ENCODE data around the gene FANCI. TPM values are rescaled to one million over a fixed set of nuclear protein-coding genes. Genes with fewer than 3 reads are reported as not detected.

FANCI gene
- polyA plus RNA-seq, 3 donors from 2014 or later = 4.1 to 14.3 (median 5.8) TPM

DNA sequence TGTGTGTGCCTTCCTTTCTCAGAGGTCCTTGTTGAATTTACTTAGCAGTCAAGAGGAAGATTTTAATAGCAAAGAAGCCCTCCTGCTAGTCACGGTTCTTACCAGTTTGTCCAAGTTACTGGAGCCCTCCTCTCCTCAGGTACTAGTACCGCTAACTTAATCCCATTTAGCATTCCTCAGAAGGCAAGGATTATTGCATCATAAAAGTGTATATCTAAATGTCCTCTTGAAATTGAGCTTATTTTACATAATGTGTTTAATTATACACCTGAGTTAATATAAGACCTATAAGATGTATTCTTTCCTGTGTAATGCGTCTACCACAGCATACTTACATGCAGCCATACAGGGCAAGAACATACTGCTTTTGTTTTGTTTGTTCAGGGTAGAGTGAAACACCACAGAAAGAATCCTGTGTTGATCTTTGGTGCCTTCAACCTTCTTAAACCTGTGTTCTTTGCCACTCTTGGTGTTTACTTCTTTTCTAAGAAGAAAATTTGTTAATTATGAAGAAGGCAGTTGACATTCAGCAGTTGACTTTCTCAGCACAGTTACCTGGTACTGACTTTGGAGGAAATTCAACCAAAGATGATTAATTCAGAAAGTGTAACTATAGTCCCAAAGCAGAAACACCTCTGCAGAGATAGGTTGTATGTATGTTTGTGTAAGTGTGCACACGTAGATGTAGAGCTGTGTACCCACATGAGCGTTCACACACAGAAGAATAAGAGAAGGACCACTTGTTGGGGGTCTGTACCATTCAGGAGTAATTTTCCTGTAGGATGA lies 57.7 kb downstream of the FANCI start:
- Mint-ChIP-seq H3K27ac (no peak overlapping the region), H3K36me3 (peaks cover 11 to 35% (median 14%) of the 10 kb centered on the region in 3 donors), H3K4me1 (peaks cover 10 to 30% of the 10 kb centered on the region in 2 donors), H3K9me3 (no peaks in the 10 kb centered on the region), H3K27me3 (ENCODE audit: low read depth in 3 of 3) (no peaks in the 10 kb centered on the region), H3K4me3 (no peak overlapping the region)
- DNase-seq = no peak

DNA sequence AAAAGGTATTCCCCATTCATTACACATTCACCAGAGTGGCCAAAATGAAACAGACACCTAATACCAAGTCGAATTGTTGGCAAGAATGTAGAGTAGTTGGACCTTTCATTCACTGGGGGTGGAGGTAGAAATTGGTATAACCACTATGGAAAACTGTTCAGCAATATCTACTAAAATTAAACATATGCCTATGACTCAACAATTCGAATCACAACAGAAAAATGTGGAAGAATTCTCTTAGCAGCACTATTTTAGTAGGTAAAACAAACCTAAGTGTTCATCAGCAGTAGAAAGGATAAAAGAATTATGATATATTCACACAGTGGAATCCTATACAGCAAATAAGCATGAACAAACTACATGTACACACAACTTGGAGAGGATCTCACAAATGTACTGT lies 60.2 kb downstream of the FANCI start:
- Mint-ChIP-seq H3K27ac (no peak overlapping the region), H3K27me3 (ENCODE audit: low read depth in 3 of 3) (no peaks in the 10 kb centered on the region), H3K4me1 (peaks cover 4 to 16% of the 10 kb centered on the region in 2 donors), H3K36me3 (peaks cover 11 to 32% (median 14%) of the 10 kb centered on the region in 3 donors), H3K4me3 (no peak overlapping the region), H3K9me3 (no peaks in the 10 kb centered on the region)
- no peak for DNase-seq

GRCh38 chr15:89305395-89305794 lies 61.6 kb downstream of the FANCI start:
- H3K27ac Mint-ChIP-seq = no peak overlapping the region

GRCh38 chr15:89307046-89307587 lies 63.3 kb downstream of the FANCI start:
- no peaks in the 10 kb centered on the region for H3K4me1 Mint-ChIP-seq
- no peak overlapping the region for H3K27ac Mint-ChIP-seq
- H3K4me3 Mint-ChIP-seq = no peak overlapping the region
- DNase-seq = no peak
- peaks cover 0 to 1% (median 0%) of the 10 kb centered on the region in 3 donors for H3K27me3 Mint-ChIP-seq (ENCODE audit: low read depth in 3 of 3)
- no peaks in the 10 kb centered on the region for H3K9me3 Mint-ChIP-seq
- peaks cover 11 to 18% (median 14%) of the 10 kb centered on the region in 3 donors for H3K36me3 Mint-ChIP-seq

More at GRCh38 chr15:89305395-89305794, 61.6 kb downstream of the FANCI start:
- no peak for DNase-seq
- Mint-ChIP-seq H3K9me3 (no peaks in the 10 kb centered on the region), H3K4me1 (peaks cover 0 to 2% of the 10 kb centered on the region in 2 donors), H3K4me3 (no peak overlapping the region), H3K27me3 (ENCODE audit: low read depth in 3 of 3) (no peaks in the 10 kb centered on the region), H3K36me3 (peaks cover 11 to 32% (median 14%) of the 10 kb centered on the region in 3 donors)

DNA sequence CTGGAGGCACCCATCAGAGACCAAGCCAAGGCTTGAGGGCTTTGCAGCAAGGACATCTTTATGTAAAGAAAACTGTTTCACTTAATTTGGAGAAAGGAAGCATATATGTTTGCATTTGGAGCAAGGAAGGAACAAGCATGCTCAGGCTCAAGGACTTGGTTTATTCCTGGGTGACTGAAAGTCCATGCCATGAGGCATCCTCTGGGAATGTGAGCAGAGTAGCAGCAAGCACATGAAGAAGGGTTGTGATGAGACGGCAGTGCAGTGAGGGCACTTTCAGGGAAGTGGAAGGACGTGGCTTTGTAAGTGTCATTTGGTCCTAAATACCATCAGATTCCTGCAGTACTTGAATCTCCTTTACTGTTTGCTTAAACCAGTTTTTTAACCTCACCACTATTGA lies 64.0 kb downstream of the FANCI start:
- Mint-ChIP-seq H3K27me3 (ENCODE audit: low read depth in 3 of 3) (peaks cover 0 to 2% (median 0%) of the 10 kb centered on the region in 3 donors), H3K9me3 (no peaks in the 10 kb centered on the region), H3K27ac (peak overlapping the region in 1 of 6 donors; percentile 55), H3K4me1 (no peaks in the 10 kb centered on the region), H3K4me3 (no peak overlapping the region), H3K36me3 (peaks cover 10 to 18% (median 14%) of the 10 kb centered on the region in 3 donors)
- DNase-seq = no peak

DNA sequence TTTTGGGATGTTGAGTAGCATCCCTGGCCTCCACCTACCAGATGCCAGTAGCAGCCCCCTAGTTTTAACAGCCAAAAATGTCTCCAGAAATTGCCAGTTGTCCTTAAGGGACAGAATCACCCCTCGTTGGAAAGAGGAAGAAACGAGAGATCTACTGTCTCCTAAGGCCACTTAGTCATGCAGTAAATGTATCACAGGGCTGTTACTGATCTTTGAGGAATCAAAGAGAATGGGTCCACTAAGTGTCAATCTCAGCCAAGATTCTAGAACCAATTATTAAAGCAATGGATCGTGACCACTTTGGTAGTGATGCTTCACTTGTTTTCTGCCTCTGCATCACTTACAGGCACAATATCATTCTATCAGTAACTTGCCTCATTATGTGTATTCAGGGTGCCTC lies 64.5 kb downstream of the FANCI start:
- Mint-ChIP-seq H3K36me3 (peaks cover 6 to 13% (median 10%) of the 10 kb centered on the region in 3 donors), H3K4me1 (no peaks in the 10 kb centered on the region), H3K27ac (peak overlapping the region in 1 of 6 donors; percentile 17), H3K27me3 (ENCODE audit: low read depth in 3 of 3) (peaks cover 0 to 2% (median 0%) of the 10 kb centered on the region in 3 donors), H3K9me3 (no peaks in the 10 kb centered on the region), H3K4me3 (no peak overlapping the region)
- DNase-seq = no peak

- H3K9me3 Mint-ChIP-seq = no peaks in the 10 kb centered on the region
- H3K4me1 Mint-ChIP-seq = peaks cover 0 to 8% of the 10 kb centered on the region in 2 donors
- peaks cover 0 to 2% (median 0%) of the 10 kb centered on the region in 3 donors for H3K27me3 Mint-ChIP-seq (ENCODE audit: low read depth in 3 of 3)
- no peak overlapping the region for H3K4me3 Mint-ChIP-seq
- H3K27ac Mint-ChIP-seq = peak overlapping the region in 3 of 6 donors; percentile 10 to 73 (median 37)
- peaks cover 0 to 6% (median 4%) of the 10 kb centered on the region in 3 donors for H3K36me3 Mint-ChIP-seq
- DNase-seq = no peak
Measured at GRCh38 chr15:89309993-89310392, 66.2 kb downstream of the FANCI start.

GRCh38 chr15:89315375-89315929 lies 71.7 kb downstream of the FANCI start:
- H3K36me3 Mint-ChIP-seq = peaks cover 10 to 38% (median 22%) of the 10 kb centered on the region in 3 donors
- no peak for DNase-seq
- peaks cover 0 to 27% of the 10 kb centered on the region in 2 donors for H3K4me1 Mint-ChIP-seq

DNA sequence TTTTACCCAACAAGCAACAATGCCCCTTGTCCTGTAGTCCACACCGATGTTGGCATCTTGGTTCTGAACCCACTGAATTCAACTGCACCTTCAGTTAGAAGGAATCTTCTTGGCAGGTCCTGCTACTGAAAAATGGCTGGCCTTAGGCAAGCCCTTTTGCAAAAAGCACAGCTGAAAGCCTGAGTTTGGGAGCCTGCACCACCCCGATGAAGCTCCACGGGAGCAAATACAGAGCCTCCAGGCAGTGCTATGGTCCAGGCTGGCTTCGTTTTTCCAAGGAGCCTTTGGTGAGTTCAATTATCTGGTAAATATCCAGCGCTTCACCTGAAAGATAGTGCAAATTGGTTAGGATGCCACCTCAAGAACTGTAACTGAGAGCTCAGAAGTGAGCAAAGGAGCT lies 72.7 kb downstream of the FANCI start:
- Mint-ChIP-seq H3K36me3 (peaks cover 10 to 43% (median 26%) of the 10 kb centered on the region in 3 donors), H3K27ac (peak overlapping the region in 3 of 6 donors; percentile 5 to 65 (median 26)), H3K4me1 (peaks cover 0 to 30% of the 10 kb centered on the region in 2 donors)

More at GRCh38 chr15:89315375-89315929, 71.7 kb downstream of the FANCI start:
- peak overlapping the region; percentile 26 to 81 (median 72) for H3K27ac Mint-ChIP-seq
- H3K27me3 Mint-ChIP-seq (ENCODE audit: low read depth in 3 of 3) = peaks cover 2 to 9% (median 3%) of the 10 kb centered on the region in 3 donors
- H3K4me3 Mint-ChIP-seq = no peak overlapping the region
- no peaks in the 10 kb centered on the region for H3K9me3 Mint-ChIP-seq

GRCh38 chr15:89317186-89317720 lies 73.5 kb downstream of the FANCI start:
- no peak for DNase-seq
- Mint-ChIP-seq H3K27me3 (ENCODE audit: low read depth in 3 of 3) (peaks cover 1 to 10% (median 5%) of the 10 kb centered on the region in 3 donors), H3K4me1 (peaks cover 0 to 30% of the 10 kb centered on the region in 2 donors), H3K4me3 (no peak overlapping the region), H3K9me3 (no peaks in the 10 kb centered on the region), H3K36me3 (peaks cover 10 to 50% (median 31%) of the 10 kb centered on the region in 3 donors), H3K27ac (peak overlapping the region in 3 of 6 donors; percentile 3 to 40 (median 36))

More for the DNA sequence above, 72.7 kb downstream of the FANCI start:
- no peak for DNase-seq
- no peaks in the 10 kb centered on the region for H3K9me3 Mint-ChIP-seq
- no peak overlapping the region for H3K4me3 Mint-ChIP-seq
- H3K27me3 Mint-ChIP-seq (ENCODE audit: low read depth in 3 of 3) = peaks cover 2 to 10% (median 3%) of the 10 kb centered on the region in 3 donors

DNA sequence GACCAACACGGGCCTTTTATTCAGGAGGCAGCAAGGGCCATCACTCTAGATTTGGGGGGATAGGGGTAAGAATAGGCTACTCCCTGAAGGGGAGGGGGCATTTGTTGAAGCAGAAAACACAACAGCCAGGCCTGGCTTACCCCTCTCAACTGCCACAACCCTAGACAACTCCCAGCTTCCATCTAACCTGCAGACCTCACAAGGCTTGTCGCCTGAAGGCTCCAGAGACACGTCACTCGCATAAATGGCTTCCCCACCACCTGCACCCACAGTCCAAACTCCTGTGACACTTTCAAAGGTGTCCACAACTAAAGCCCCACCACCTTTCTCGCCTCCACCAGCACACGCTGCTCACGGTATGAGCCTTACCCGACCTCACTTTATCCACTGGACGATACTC lies 75.9 kb downstream of the FANCI start:
- Mint-ChIP-seq H3K36me3 (peaks cover 13 to 68% (median 39%) of the 10 kb centered on the region in 3 donors), H3K9me3 (no peaks in the 10 kb centered on the region), H3K27ac (peak overlapping the region; percentile 7 to 70 (median 22))

GRCh38 chr15:89320200-89320599 lies 76.4 kb downstream of the FANCI start:
- H3K9me3 Mint-ChIP-seq = no peaks in the 10 kb centered on the region
- peaks cover 17 to 70% (median 44%) of the 10 kb centered on the region in 3 donors for H3K36me3 Mint-ChIP-seq
- no peak for DNase-seq
- H3K27ac Mint-ChIP-seq = peak overlapping the region in 4 of 6 donors; percentile 10 to 67 (median 50)
- peaks cover 4 to 28% of the 10 kb centered on the region in 2 donors for H3K4me1 Mint-ChIP-seq
- no peak overlapping the region for H3K4me3 Mint-ChIP-seq
- peaks cover 7 to 13% (median 13%) of the 10 kb centered on the region in 3 donors for H3K27me3 Mint-ChIP-seq (ENCODE audit: low read depth in 3 of 3)

More for the DNA sequence above, 75.9 kb downstream of the FANCI start:
- Mint-ChIP-seq H3K4me1 (peaks cover 4 to 24% of the 10 kb centered on the region in 2 donors), H3K27me3 (ENCODE audit: low read depth in 3 of 3) (peaks cover 4 to 10% (median 9%) of the 10 kb centered on the region in 3 donors), H3K4me3 (no peak overlapping the region)
- no peak for DNase-seq

All from immature natural killer cell (primary cell).